ENCODE data around the gene SNU13.
"Not testable (repeated sequence)": the region's sequence is repeated elsewhere in the genome, so short reads cannot be mapped to it uniquely, and the experiment has no call there.

SNU13 gene

GRCh38 chr22:41681616-41682015, 7.1 kb downstream of the SNU13 start:
- DNase-seq: peak in 2 of 4 experiments; percentile 20 to 27

GRCh38 chr22:41676134-41676533, 12.5 kb downstream of the SNU13 start:
- DNase-seq: no peak

GRCh38 chr22:41674846-41675340, 13.8 kb downstream of the SNU13 start:
- no peak for DNase-seq

- no peak for DNase-seq
Observed at GRCh38 chr22:41672780-41673509, 15.7 kb downstream of the SNU13 start.

- not testable (repeated sequence) for DNase-seq
Observed at GRCh38 chr22:41672096-41672495, 16.6 kb downstream of the SNU13 start.

- DNase-seq: no peak
Observed at GRCh38 chr22:41668971-41669911, 19.4 kb downstream of the SNU13 start.

GRCh38 chr22:41664951-41665350, 23.7 kb downstream of the SNU13 start:
- no peak for DNase-seq

- no peak for DNase-seq
Observed at GRCh38 chr22:41664490-41664889, 24.2 kb downstream of the SNU13 start.

- DNase-seq: not testable (repeated sequence)
Observed at GRCh38 chr22:41663594-41663993, 25.1 kb downstream of the SNU13 start.

GRCh38 chr22:41661713-41662112, 27.0 kb downstream of the SNU13 start:
- DNase-seq: no peak

GRCh38 chr22:41661088-41661487, 27.6 kb downstream of the SNU13 start:
- DNase-seq: no peak

- DNase-seq: no peak
Observed at GRCh38 chr22:41660416-41660815, 28.3 kb downstream of the SNU13 start.

GRCh38 chr22:41659941-41660340, 28.7 kb downstream of the SNU13 start:
- no peak for DNase-seq

GRCh38 chr22:41658869-41659268, 29.8 kb downstream of the SNU13 start:
- DNase-seq: no peak

- DNase-seq: no peak
Observed at GRCh38 chr22:41657709-41658108, 31.0 kb downstream of the SNU13 start.

- no peak for DNase-seq
Observed at GRCh38 chr22:41656556-41656955, 32.1 kb downstream of the SNU13 start.

- DNase-seq: no peak
Observed at GRCh38 chr22:41654322-41654721, 34.3 kb downstream of the SNU13 start.

GRCh38 chr22:41650821-41651220, 37.8 kb downstream of the SNU13 start:
- DNase-seq: no peak

- no peak for DNase-seq
Observed at GRCh38 chr22:41650229-41650628, 38.4 kb downstream of the SNU13 start.

GRCh38 chr22:41648432-41648831, 40.2 kb downstream of the SNU13 start:
- DNase-seq: no peak

GRCh38 chr22:41647771-41648170, 40.9 kb downstream of the SNU13 start:
- DNase-seq: no peak

GRCh38 chr22:41642331-41643110, 46.1 kb downstream of the SNU13 start:
- no peak for DNase-seq

GRCh38 chr22:41641854-41642253, 46.8 kb downstream of the SNU13 start:
- DNase-seq: no peak

Measured in suppressor macrophage (primary cell).